SK-MEL-5 (cell line): ENCODE measurements around the gene IER5. TPM values are rescaled to one million over a fixed set of nuclear protein-coding genes. Genes with fewer than 3 reads are reported as not detected.
"Not testable (repeated sequence)": the region's sequence is repeated elsewhere in the genome, so short reads cannot be mapped to it uniquely, and the experiment has no call there.

Source experiments
- DNase-seq: peaks from one replicate; pipeline ENCODE4 v3.0.0-alpha.2; 2016; ENCODE audit warnings: low read depth, low spot score
- in situ Hi-C: cut with HindIII; loops from 2 replicates; pipeline ENCODE4 v1.10.0; 2016; ENCODE audit warnings: low sequenced_read_pairs, high pct_unique_total_duplicates, low pct_unique_long_range_greater_than_20kb
- total RNA-seq: library from RNA; depleted of rRNA; stranded (reverse); fragments of >200 nt; shearing (Covaris generic); gene quantifications from 2 replicates; pipeline ENCODE4 v1.2.3, GENCODE V29; 2014

Gene IER5
- total RNA-seq, 1 experiment from 2014 or later: 32.6 TPM

- DNase-seq: peak; percentile 84
- in situ Hi-C loops: no loop called here
These were observed 16.9 kb downstream of the IER5 start for GRCh38 chr1:181105134-181106021.

- in situ Hi-C loops: no loop called here
- DNase-seq: no peak
These were observed 17.5 kb downstream of the IER5 start for GRCh38 chr1:181106022-181106312.

- no peak for DNase-seq
- in situ Hi-C loops: no loop called here
These were observed 18.0 kb downstream of the IER5 start for GRCh38 chr1:181106479-181106878.

GRCh38 chr1:181107711-181108110 is 19.2 kb downstream of the IER5 start:
- in situ Hi-C loops: no loop called here
- DNase-seq: no peak

- in situ Hi-C loops: no loop called here
- DNase-seq: no peak
These were observed 19.9 kb downstream of the IER5 start for GRCh38 chr1:181108304-181108867.

GRCh38 chr1:181110013-181110412 is 21.5 kb downstream of the IER5 start:
- DNase-seq: no peak
- in situ Hi-C loops: no loop called here

- no peak for DNase-seq
- in situ Hi-C loops: no loop called here
These were observed 23.1 kb downstream of the IER5 start for GRCh38 chr1:181111559-181111958.

GRCh38 chr1:181112071-181112929 is 23.8 kb downstream of the IER5 start:
- no peak for DNase-seq
- in situ Hi-C loops: no loop called here

- in situ Hi-C loops: no loop called here
- DNase-seq: no peak
These were observed 24.6 kb downstream of the IER5 start for GRCh38 chr1:181113059-181113641.

GRCh38 chr1:181114574-181115367 is 26.3 kb downstream of the IER5 start:
- in situ Hi-C loops: no loop called here
- DNase-seq: no peak

- no peak for DNase-seq
- in situ Hi-C loops: no loop called here
These were observed 26.8 kb downstream of the IER5 start for GRCh38 chr1:181115368-181115684.

GRCh38 chr1:181115971-181116370 is 27.5 kb downstream of the IER5 start:
- DNase-seq, in situ Hi-C loops: not testable (repeated sequence)

- in situ Hi-C loops: no loop called here
- DNase-seq: no peak
These were observed 28.4 kb downstream of the IER5 start for GRCh38 chr1:181116819-181117390.

- in situ Hi-C loops: no loop called here
These were observed 29.3 kb downstream of the IER5 start for GRCh38 chr1:181117648-181118449.

GRCh38 chr1:181119093-181119989 is 30.8 kb downstream of the IER5 start:
- in situ Hi-C loops: no loop called here

More at GRCh38 chr1:181117648-181118449, 29.3 kb downstream of the IER5 start:
- no peak for DNase-seq

GRCh38 chr1:181120924-181121323 is 32.4 kb downstream of the IER5 start:
- no peak for DNase-seq
- in situ Hi-C loops: no loop called here

More at GRCh38 chr1:181119093-181119989, 30.8 kb downstream of the IER5 start:
- DNase-seq: peak; percentile 50
